Parathyroid adenoma (tissue), 2 donors: ENCODE data around the gene STAMBPL1.

Experiments used
- H2AFZ ChIP-seq: fragments of 300-600 bp; sonication (generic); one replicate; pipeline ENCODE4 v1.7.0; 2017; ENCODE audit warnings: antibody characterized with exemption, mild to moderate bottlenecking
- H3K27ac ChIP-seq: fragments of 300-600 bp; sonication (generic); one replicate; pipeline ENCODE4 v1.7.0; 2017
- H3K27me3 ChIP-seq: fragments of 300-600 bp; sonication (generic); one replicate; pipeline ENCODE4 v1.7.0; 2017; ENCODE audit warnings: low read length; ENCODE audit not compliant: control insufficient read depth, insufficient read depth
- H3K36me3 ChIP-seq: fragments of 300-600 bp; sonication (generic); one replicate; pipeline ENCODE4 v1.7.0; 2017; ENCODE audit warnings: low read length; ENCODE audit not compliant: control insufficient read depth, insufficient read depth
- H3K4me1 ChIP-seq: fragments of 300-600 bp; sonication (generic); one replicate; pipeline ENCODE4 v1.7.0; 2017; ENCODE audit warnings: control low read depth
- H3K4me2 ChIP-seq: fragments of 300-600 bp; sonication (generic); one replicate; pipeline ENCODE4 v1.7.0; 2017; ENCODE audit warnings: low read length
- H3K4me3 ChIP-seq: fragments of 300-600 bp; sonication (generic); one replicate; pipeline ENCODE4 v1.7.0; 2017; ENCODE audit warnings: low read depth, low read length
- H3K79me2 ChIP-seq: fragments of 300-600 bp; sonication (generic); one replicate; pipeline ENCODE4 v1.7.0; 2017; ENCODE audit warnings: control low read depth
- H3K9ac ChIP-seq: fragments of 300-600 bp; sonication (generic); one replicate; pipeline ENCODE4 v1.7.0; 2017; ENCODE audit warnings: mild to moderate bottlenecking
- H3K9me3 ChIP-seq: fragments of 300-600 bp; sonication (generic); one replicate; pipeline ENCODE4 v1.7.0; 2017; ENCODE audit warnings: low read length; ENCODE audit not compliant: control insufficient read depth
- CTCF ChIP-seq: fragments of 300-600 bp; sonication (generic); IDR thresholded peaks from one replicate; pipeline ENCODE4 v1.7.0; 2017; ENCODE audit warnings: antibody characterized with exemption, mild to moderate bottlenecking
- donor health status: primary hyperparathyroidism.

Gene STAMBPL1

GRCh38 chr10:88895250-88895649 lies 15.2 kb downstream of the STAMBPL1 start:
- Histone ChIP-seq H3K4me2 (no peak overlapping the region), H3K4me1 (peaks cover 13% of the 10 kb centered on the region), H3K27me3 (no peaks in the 10 kb centered on the region), H3K27ac (no peak overlapping the region), H3K4me3 (no peak overlapping the region), H3K9ac (no peak overlapping the region), H3K79me2 (no peaks in the 10 kb centered on the region), H2AFZ (no peak overlapping the region), H3K9me3 (no peaks in the 10 kb centered on the region), H3K36me3 (no peaks in the 10 kb centered on the region)
- TF ChIP-seq CTCF, result no peak

- Histone ChIP-seq H3K4me1 (peaks cover 13% of the 10 kb centered on the region), H3K9ac (no peak overlapping the region), H3K36me3 (no peaks in the 10 kb centered on the region), H3K79me2 (no peaks in the 10 kb centered on the region), H2AFZ (no peak overlapping the region), H3K27ac (no peak overlapping the region), H3K27me3 (no peaks in the 10 kb centered on the region), H3K4me3 (no peak overlapping the region), H3K9me3 (no peaks in the 10 kb centered on the region), H3K4me2 (no peak overlapping the region)
- TF ChIP-seq CTCF, result no peak
Observed at GRCh38 chr10:88896372-88896993, 16.4 kb downstream of the STAMBPL1 start.

GRCh38 chr10:88896994-88897853 lies 17.2 kb downstream of the STAMBPL1 start:
- no peaks in the 10 kb centered on the region for H3K9me3 ChIP-seq
- peak overlapping the region; percentile 39 for H2AFZ ChIP-seq
- H3K9ac ChIP-seq, result no peak overlapping the region
- no peaks in the 10 kb centered on the region for H3K27me3 ChIP-seq
- H3K79me2 ChIP-seq, result no peaks in the 10 kb centered on the region
- TF ChIP-seq CTCF, result no peak
- no peaks in the 10 kb centered on the region for H3K36me3 ChIP-seq
- H3K4me1 ChIP-seq, result peaks cover 13% of the 10 kb centered on the region
- H3K27ac ChIP-seq, result peak overlapping the region; percentile 29
- peak overlapping the region; percentile 15 for H3K4me2 ChIP-seq
- H3K4me3 ChIP-seq, result no peak overlapping the region

GRCh38 chr10:88898727-88899126 lies 18.7 kb downstream of the STAMBPL1 start:
- Histone ChIP-seq H3K79me2 (no peaks in the 10 kb centered on the region), H3K27me3 (no peaks in the 10 kb centered on the region), H3K4me2 (no peak overlapping the region), H3K4me3 (no peak overlapping the region), H3K27ac (no peak overlapping the region), H3K9ac (no peak overlapping the region), H3K36me3 (no peaks in the 10 kb centered on the region), H3K4me1 (peaks cover 13% of the 10 kb centered on the region), H2AFZ (no peak overlapping the region), H3K9me3 (no peaks in the 10 kb centered on the region)
- TF ChIP-seq CTCF, result no peak
